Panc1 (cell line): Measurements from ENCODE around the gene FBN1.

Source experiments
- POLR2AphosphoS5 ChIP-seq: IDR thresholded peaks from 2 replicates; pipeline ENCODE4 v1.6.1; 2012; ENCODE audit warnings: mild to moderate bottlenecking, low read depth, low read length, moderate library complexity
- TCF7L2 ChIP-seq: IDR thresholded peaks from 2 replicates; pipeline ENCODE4 v1.6.1; 2011; ENCODE audit warnings: mild to moderate bottlenecking, low read depth, low read length, inconsistent platforms
- TF ChIP-seq, protein P1 (sequence below): fragments of 450-650 bp; IDR thresholded peaks from 2 replicates; pipeline ENCODE4 v1.5.1; 2017; ENCODE audit warnings: mild to moderate bottlenecking
- TF ChIP-seq, protein P2 (sequence below), 2 experiments: IDR thresholded peaks; 2 replicates each; pipeline ENCODE4 v1.6.1; 2011 to 2012; ENCODE audit warnings: low read depth in 2 of 2, control low read depth in 1 of 2, low read length in 1 of 2, mild to moderate bottlenecking in 1 of 2, moderate library complexity in 1 of 2; ENCODE audit not compliant: insufficient read depth in 1 of 2

- TF ChIP-seq POLR2AphosphoS5 (no peak), TCF7L2 (no peak)
- TF ChIP-seq, protein P1, sequence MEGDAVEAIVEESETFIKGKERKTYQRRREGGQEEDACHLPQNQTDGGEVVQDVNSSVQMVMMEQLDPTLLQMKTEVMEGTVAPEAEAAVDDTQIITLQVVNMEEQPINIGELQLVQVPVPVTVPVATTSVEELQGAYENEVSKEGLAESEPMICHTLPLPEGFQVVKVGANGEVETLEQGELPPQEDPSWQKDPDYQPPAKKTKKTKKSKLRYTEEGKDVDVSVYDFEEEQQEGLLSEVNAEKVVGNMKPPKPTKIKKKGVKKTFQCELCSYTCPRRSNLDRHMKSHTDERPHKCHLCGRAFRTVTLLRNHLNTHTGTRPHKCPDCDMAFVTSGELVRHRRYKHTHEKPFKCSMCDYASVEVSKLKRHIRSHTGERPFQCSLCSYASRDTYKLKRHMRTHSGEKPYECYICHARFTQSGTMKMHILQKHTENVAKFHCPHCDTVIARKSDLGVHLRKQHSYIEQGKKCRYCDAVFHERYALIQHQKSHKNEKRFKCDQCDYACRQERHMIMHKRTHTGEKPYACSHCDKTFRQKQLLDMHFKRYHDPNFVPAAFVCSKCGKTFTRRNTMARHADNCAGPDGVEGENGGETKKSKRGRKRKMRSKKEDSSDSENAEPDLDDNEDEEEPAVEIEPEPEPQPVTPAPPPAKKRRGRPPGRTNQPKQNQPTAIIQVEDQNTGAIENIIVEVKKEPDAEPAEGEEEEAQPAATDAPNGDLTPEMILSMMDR = no peak
- TF ChIP-seq, protein P2, sequence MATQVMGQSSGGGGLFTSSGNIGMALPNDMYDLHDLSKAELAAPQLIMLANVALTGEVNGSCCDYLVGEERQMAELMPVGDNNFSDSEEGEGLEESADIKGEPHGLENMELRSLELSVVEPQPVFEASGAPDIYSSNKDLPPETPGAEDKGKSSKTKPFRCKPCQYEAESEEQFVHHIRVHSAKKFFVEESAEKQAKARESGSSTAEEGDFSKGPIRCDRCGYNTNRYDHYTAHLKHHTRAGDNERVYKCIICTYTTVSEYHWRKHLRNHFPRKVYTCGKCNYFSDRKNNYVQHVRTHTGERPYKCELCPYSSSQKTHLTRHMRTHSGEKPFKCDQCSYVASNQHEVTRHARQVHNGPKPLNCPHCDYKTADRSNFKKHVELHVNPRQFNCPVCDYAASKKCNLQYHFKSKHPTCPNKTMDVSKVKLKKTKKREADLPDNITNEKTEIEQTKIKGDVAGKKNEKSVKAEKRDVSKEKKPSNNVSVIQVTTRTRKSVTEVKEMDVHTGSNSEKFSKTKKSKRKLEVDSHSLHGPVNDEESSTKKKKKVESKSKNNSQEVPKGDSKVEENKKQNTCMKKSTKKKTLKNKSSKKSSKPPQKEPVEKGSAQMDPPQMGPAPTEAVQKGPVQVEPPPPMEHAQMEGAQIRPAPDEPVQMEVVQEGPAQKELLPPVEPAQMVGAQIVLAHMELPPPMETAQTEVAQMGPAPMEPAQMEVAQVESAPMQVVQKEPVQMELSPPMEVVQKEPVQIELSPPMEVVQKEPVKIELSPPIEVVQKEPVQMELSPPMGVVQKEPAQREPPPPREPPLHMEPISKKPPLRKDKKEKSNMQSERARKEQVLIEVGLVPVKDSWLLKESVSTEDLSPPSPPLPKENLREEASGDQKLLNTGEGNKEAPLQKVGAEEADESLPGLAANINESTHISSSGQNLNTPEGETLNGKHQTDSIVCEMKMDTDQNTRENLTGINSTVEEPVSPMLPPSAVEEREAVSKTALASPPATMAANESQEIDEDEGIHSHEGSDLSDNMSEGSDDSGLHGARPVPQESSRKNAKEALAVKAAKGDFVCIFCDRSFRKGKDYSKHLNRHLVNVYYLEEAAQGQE (IDR thresholded peaks at IDR 0.05; ENCODE audit: insufficient read depth in 1 of 2, low read depth in 2 of 2, low read length in 1 of 2) = no peak
Measured at GRCh38 chr15:48590723-48591122, 54.8 kb downstream of the FBN1 start.
